Psoas muscle (tissue), 8 donors: ENCODE data around the gene SCAANT1. TPM values are rescaled to one million over a fixed set of nuclear protein-coding genes. Genes with fewer than 3 reads are reported as not detected.
A peak's percentile ranks its signal among the peaks of the same experiment; 100 is the strongest.

Source experiments
- ATAC-seq, 4 donors: fragments of 200-7000 bp; cut with Tn5 transposase; one replicate each; pipeline ENCODE4 v1.9.1; 2020; ENCODE audit warnings: moderate library complexity in 3 of 4, mild to moderate bottlenecking in 2 of 4
- DNase-seq, 2 donors: peaks; one replicate each; pipeline ENCODE4 v3.0.0-alpha.2; 2020
- H3K27ac ChIP-seq: fragments of 200-600 bp; one replicate; pipeline ENCODE4 v1.8.0; 2022
- H3K27me3 ChIP-seq, 3 donors: fragments of 200-600 bp in 1 of 3; one replicate each; pipeline versions ENCODE4 v1.6.1 to v1.8.0; 2013 to 2022; ENCODE audit warnings: low read length in 2 of 3, mild to moderate bottlenecking in 2 of 3, moderate library complexity in 1 of 3; ENCODE audit not compliant: insufficient read depth in 3 of 3
- H3K36me3 ChIP-seq, 2 donors: fragments of 200-600 bp in 1 of 2; one replicate each; pipeline versions ENCODE4 v1.6.1 to v1.8.0; 2013 to 2022; ENCODE audit warnings: low read depth in 1 of 2, mild to moderate bottlenecking in 1 of 2, moderate library complexity in 1 of 2; ENCODE audit not compliant: insufficient read depth in 1 of 2
- H3K4me1 ChIP-seq: fragments of 200-600 bp; one replicate; pipeline ENCODE4 v1.8.0; 2022
- H3K4me3 ChIP-seq: fragments of 200-600 bp; one replicate; pipeline ENCODE4 v1.8.0; 2022; ENCODE audit warnings: mild to moderate bottlenecking
- H3K9me3 ChIP-seq: fragments of 200-600 bp; one replicate; pipeline ENCODE4 v1.8.0; 2022
- WGBS, 3 donors: extraction: QIAGEN DNeasy Blood & Tissue Kit; methylation state at CpG; one replicate each; pipeline versions ENCODE4 v1.1.6 to v1.1.7; 2013; 5-methylcytosine and 5-hydroxymethylcytosine counted together
- intact Hi-C, 2 donors: fragments of 100-400 bp; cut with DNase I; formaldehyde crosslinking; loops; one replicate each; pipeline versions ENCODE4 v1.11.0 to v1.14.2; 2022
- polyA plus RNA-seq, 3 donors: library from polyadenylated mRNA; stranded (reverse); fragments of 200-250 nt; gene quantifications; one replicate each; pipeline ENCODE4 v1.2.3, GENCODE V29; 2013
- total RNA-seq, 4 donors: library from RNA; stranded (reverse); fragmentation: NEBNext Ultra II Directional in 2 of 4; extraction: Animal tissue kit (Norgen Biotek cat#: 25700) in 2 of 4; gene quantifications; one replicate each; pipeline versions ENCODE4 v1.2.1 to v1.2.4, GENCODE V29; 2021 to 2023
- TF ChIP-seq, protein P1 (sequence below): fragments of 200-600 bp; IDR thresholded peaks from one replicate; pipeline ENCODE4 v1.8.0; 2022; ENCODE audit warnings: antibody characterized with exemption
- donor health status: healthy with polysubstance abuse.
- donor health status: DM: no; HTN: no; CAD: no; lungs with moderate emphysema.
- donor health status: Bipolar disorder and iron deficiency.
- donor health status: healthy.
- donor health status: DM: yes; HTN: yes; CAD: no.
- donor health status: DM: no; HTN: no; CAD: no.
- donor health status: DM: no; HTN: no; CAD: no.
- donor health status: DM: yes; HTN: yes; CAD: no.

Gene SCAANT1
- total and polyA plus RNA-seq, 7 donors = not detected

DNA sequence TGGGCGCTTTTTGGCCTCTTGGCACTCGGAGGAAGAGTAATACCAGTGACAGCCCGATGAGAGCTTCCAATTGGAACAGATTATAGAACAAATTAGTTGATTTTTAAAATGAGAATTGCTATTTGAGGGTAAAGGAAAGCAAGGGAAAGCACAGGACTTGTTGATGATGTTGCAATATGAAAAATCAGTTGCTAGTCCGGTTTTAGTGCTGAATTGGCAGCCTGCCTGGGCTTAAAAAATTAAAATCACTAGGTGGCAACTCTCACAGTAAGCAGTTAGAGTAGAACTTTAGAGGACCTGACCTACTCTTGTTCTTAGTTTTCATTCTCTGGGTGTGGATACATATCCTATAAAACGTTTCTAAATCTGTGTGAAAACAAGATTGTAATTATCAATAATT lies 2.1 kb upstream of the SCAANT1 start:
- ATAC-seq (no peak), DNase-seq (no peak)
- WGBS, 3 donors = 51 to 66% (median 58%) methylated on average over 5 of the region's 5 CpGs
- Histone ChIP-seq H3K27me3 (no peaks in the 10 kb centered on the region), H3K4me1 (peaks cover 18% of the 10 kb centered on the region), H3K36me3 (peaks cover 3 to 45% of the 10 kb centered on the region in 2 donors), H3K4me3 (no peak overlapping the region), H3K9me3 (no peaks in the 10 kb centered on the region), H3K27ac (no peak overlapping the region)
- TF ChIP-seq, protein P1, sequence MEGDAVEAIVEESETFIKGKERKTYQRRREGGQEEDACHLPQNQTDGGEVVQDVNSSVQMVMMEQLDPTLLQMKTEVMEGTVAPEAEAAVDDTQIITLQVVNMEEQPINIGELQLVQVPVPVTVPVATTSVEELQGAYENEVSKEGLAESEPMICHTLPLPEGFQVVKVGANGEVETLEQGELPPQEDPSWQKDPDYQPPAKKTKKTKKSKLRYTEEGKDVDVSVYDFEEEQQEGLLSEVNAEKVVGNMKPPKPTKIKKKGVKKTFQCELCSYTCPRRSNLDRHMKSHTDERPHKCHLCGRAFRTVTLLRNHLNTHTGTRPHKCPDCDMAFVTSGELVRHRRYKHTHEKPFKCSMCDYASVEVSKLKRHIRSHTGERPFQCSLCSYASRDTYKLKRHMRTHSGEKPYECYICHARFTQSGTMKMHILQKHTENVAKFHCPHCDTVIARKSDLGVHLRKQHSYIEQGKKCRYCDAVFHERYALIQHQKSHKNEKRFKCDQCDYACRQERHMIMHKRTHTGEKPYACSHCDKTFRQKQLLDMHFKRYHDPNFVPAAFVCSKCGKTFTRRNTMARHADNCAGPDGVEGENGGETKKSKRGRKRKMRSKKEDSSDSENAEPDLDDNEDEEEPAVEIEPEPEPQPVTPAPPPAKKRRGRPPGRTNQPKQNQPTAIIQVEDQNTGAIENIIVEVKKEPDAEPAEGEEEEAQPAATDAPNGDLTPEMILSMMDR = no peak
- intact Hi-C loops = loop anchor here in 1 of 2 donors (5.0 kb wide), 2 partner anchors 43 to 78 kb away; no protein-coding TSS in a partner anchor

GRCh38 chr3:63912768-63913588 lies 795 bp upstream of the SCAANT1 start:
- ATAC-seq = peak; percentile 17 to 34 (median 30)

GRCh38 chr3:63911509-63911872 lies 692 bp downstream of the SCAANT1 start:
- Histone ChIP-seq H3K4me3 (peak overlapping the region; percentile 85), H3K27ac (peak overlapping the region; percentile 99), H3K9me3 (no peaks in the 10 kb centered on the region), H3K36me3 (peaks cover 0 to 18% of the 10 kb centered on the region in 2 donors), H3K4me1 (peaks cover 18% of the 10 kb centered on the region), H3K27me3 (no peaks in the 10 kb centered on the region)
- DNase-seq (no peak), ATAC-seq (peak in 1 of 4 donors; percentile 6)
- intact Hi-C loops = loop anchor here in 1 of 2 donors (5.0 kb wide), 2 partner anchors 46 to 81 kb away; no protein-coding TSS in a partner anchor
- 0 to 1% (median 1%) methylated on average over 15 to 18 of the region's 18 CpGs for WGBS, 3 donors
- TF ChIP-seq, protein P1 = no peak

More at GRCh38 chr3:63912768-63913588, 795 bp upstream of the SCAANT1 start:
- peak; percentile 47 to 70 for DNase-seq
- peaks cover 2 to 33% of the 10 kb centered on the region in 2 donors for H3K36me3 ChIP-seq
- no peaks in the 10 kb centered on the region for H3K27me3 ChIP-seq
- H3K4me1 ChIP-seq = peaks cover 18% of the 10 kb centered on the region
- TF ChIP-seq, protein P1 = no peak
- WGBS, 3 donors = 6 to 15% (median 9%) methylated on average over 24 to 46 of the region's 46 CpGs
- peak overlapping the region; percentile 99 for H3K27ac ChIP-seq
- intact Hi-C loops = loop anchor here in 1 of 2 donors (2.0 to 5.0 kb wide), 3 partner anchors 44 to 79 kb away; partner anchors contain the start of genes ATXN7 and THOC7
- H3K9me3 ChIP-seq = no peaks in the 10 kb centered on the region
- peak overlapping the region; percentile 85 for H3K4me3 ChIP-seq

- Histone ChIP-seq H3K9me3 (no peaks in the 10 kb centered on the region), H3K4me3 (peak overlapping the region; percentile 85), H3K36me3 (peaks cover 0 to 12% of the 10 kb centered on the region in 2 donors), H3K4me1 (peaks cover 18% of the 10 kb centered on the region), H3K27me3 (no peaks in the 10 kb centered on the region), H3K27ac (peak overlapping the region; percentile 99)
- no peak for DNase-seq
- TF ChIP-seq, protein P1 = no peak
- intact Hi-C loops = loop anchor here in 1 of 2 donors (5.0 kb wide), 2 partner anchors 46 to 81 kb away; no protein-coding TSS in a partner anchor
- 71 to 81% (median 76%) methylated on average over 1 of the region's 1 CpG for WGBS, 3 donors
- no peak for ATAC-seq
Measured at GRCh38 chr3:63910891-63911290, 1.3 kb downstream of the SCAANT1 start.
